ENCODE data around the gene MMP2. TPM values are rescaled to one million over a fixed set of nuclear protein-coding genes. Genes with fewer than 3 reads are reported as not detected.

Gene MMP2
- total RNA-seq, 1 experiment from 2014 or later, result 1.5 TPM

DNA sequence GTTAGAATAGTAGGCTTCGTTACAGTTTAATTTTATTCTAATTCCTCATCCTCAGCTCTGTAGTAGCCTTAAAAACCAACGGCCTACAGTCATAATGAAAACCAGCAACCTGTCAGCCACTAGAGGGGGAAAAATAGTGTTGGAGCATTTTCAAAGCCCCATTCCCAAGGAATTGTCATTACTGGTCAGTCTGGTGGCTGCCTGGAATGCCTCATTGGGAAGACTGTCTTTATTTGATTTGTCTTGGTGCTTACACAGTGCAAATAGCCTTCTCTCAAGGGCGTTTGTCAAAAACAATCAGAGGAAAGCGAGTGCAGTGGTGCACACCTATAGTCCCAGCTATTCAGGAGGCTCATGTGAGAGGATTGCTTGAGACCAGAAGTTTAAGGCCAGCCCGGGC is 34.6 kb downstream of the MMP2 start:
- TF ChIP-seq CEBPB (IDR thresholded peaks at IDR 0.05; ENCODE audit: low read depth), result no peak
- no peak for TF ChIP-seq ZBTB33 (IDR thresholded peaks at IDR 0.05; ENCODE audit: extremely low read depth, insufficient replicate concordance, low read length)
- TF ChIP-seq, protein P1, sequence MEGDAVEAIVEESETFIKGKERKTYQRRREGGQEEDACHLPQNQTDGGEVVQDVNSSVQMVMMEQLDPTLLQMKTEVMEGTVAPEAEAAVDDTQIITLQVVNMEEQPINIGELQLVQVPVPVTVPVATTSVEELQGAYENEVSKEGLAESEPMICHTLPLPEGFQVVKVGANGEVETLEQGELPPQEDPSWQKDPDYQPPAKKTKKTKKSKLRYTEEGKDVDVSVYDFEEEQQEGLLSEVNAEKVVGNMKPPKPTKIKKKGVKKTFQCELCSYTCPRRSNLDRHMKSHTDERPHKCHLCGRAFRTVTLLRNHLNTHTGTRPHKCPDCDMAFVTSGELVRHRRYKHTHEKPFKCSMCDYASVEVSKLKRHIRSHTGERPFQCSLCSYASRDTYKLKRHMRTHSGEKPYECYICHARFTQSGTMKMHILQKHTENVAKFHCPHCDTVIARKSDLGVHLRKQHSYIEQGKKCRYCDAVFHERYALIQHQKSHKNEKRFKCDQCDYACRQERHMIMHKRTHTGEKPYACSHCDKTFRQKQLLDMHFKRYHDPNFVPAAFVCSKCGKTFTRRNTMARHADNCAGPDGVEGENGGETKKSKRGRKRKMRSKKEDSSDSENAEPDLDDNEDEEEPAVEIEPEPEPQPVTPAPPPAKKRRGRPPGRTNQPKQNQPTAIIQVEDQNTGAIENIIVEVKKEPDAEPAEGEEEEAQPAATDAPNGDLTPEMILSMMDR (IDR thresholded peaks at IDR 0.05 in 2 of 3, conservative IDR thresholded peaks at IDR 0.05 in 1 of 3; ENCODE audit: borderline replicate concordance in 1 of 3, insufficient read depth in 1 of 3, low read depth in 2 of 3, low read length in 2 of 3), result peak in 1 of 3 experiments; percentile 30; a peak in 2 of 6 replicates
- no peaks in the 10 kb centered on the region for H3K27me3 ChIP-seq (ENCODE audit: insufficient read depth, low read length)
- DNase-seq (ENCODE audit: low read depth, low spot score), result no peak
- no peak overlapping the region for H3K27ac ChIP-seq (ENCODE audit: low read depth, low read length)
- no peaks in the 10 kb centered on the region for H3K36me3 ChIP-seq (ENCODE audit: control insufficient read depth in 1 of 2, insufficient read depth in 2 of 2, low read length in 2 of 2)
- no peak for ATAC-seq
- H3K9ac ChIP-seq (ENCODE audit: low read length), result no peak overlapping the region
- intact Hi-C loops (cut with micrococcal nuclease), result loop anchor here (10.0 kb wide), 1 partner anchor 219 kb away; no protein-coding TSS in a partner anchor
- no peaks in the 10 kb centered on the region for H4K20me1 ChIP-seq (ENCODE audit: insufficient read depth)
- no TSS peak for BruUV-seq (replicated peaks)
- no peak overlapping the region for H3K4me3 ChIP-seq (replicated peaks in 1 of 2; ENCODE audit: low read depth in 1 of 2, low read length in 2 of 2)
- POLR2A ChIA-PET, result no interaction called here
- no peak overlapping the region for H2AFZ ChIP-seq (ENCODE audit: low read depth, low read length, poor library complexity, severe bottlenecking)
- peaks cover 3 to 12% of the 10 kb centered on the region in 2 experiments; a peak in 3 of 4 replicates for H3K4me1 ChIP-seq (ENCODE audit: control insufficient read depth in 1 of 2, insufficient read depth in 2 of 2, low read length in 2 of 2)
- H3K9me2 ChIP-seq (ENCODE audit: insufficient read depth), result no peaks in the 10 kb centered on the region
- 0 out of 2 replicates have a peak, but pooled peaks cover 2% of the 10 kb centered on the region for H3K79me2 ChIP-seq (ENCODE audit: insufficient read depth, low read length)
- CTCF ChIA-PET, result no interaction called here
- peaks cover 5 to 7% of the 10 kb centered on the region in 2 experiments; a peak in 3 of 4 replicates for H3K9me3 ChIP-seq (ENCODE audit: control insufficient read depth in 1 of 2, insufficient read depth in 1 of 2, low read depth in 1 of 2, low read length in 2 of 2)
- RAD21 ChIA-PET (ENCODE audit: low non-redundant PET in 1 of 2, low total read pairs in 2 of 2, uncharacterized antibody in 2 of 2, unreplicated experiment in 2 of 2), result no interaction called here
- H3K4me2 ChIP-seq (ENCODE audit: low read length), result no peak overlapping the region

- no peak for DNase-seq (ENCODE audit: low read depth, low spot score)
- TF ChIP-seq YY1 (IDR thresholded peaks at IDR 0.05; ENCODE audit: extremely low read depth, insufficient replicate concordance, low read depth, low read length) (no peak), CBX3 (IDR thresholded peaks at IDR 0.05; ENCODE audit: low read depth) (no peak), EZH2 (IDR thresholded peaks at IDR 0.05) (no peak), ZNF274 (IDR thresholded peaks at IDR 0.05; ENCODE audit: low read depth, low read length) (no peak), REST (IDR thresholded peaks at IDR 0.05; ENCODE audit: low read depth) (no peak)
- H3K79me2 ChIP-seq (ENCODE audit: insufficient read depth, low read length), result no peaks in the 10 kb centered on the region
- intact Hi-C loops (cut with micrococcal nuclease), result loop anchor here (10.0 kb wide), 1 partner anchor 220 kb away; no protein-coding TSS in a partner anchor
- H3K27me3 ChIP-seq (ENCODE audit: insufficient read depth, low read length), result no peaks in the 10 kb centered on the region
- RAD21 ChIA-PET (ENCODE audit: low non-redundant PET in 1 of 2, low total read pairs in 2 of 2, uncharacterized antibody in 2 of 2, unreplicated experiment in 2 of 2), result no interaction called here
- CTCF ChIA-PET, result interaction anchor here (1.2 kb wide), 1 partner anchor 50 kb away, joined by 3 read pairs; no protein-coding TSS in a partner anchor
- no peaks in the 10 kb centered on the region for H4K20me1 ChIP-seq (ENCODE audit: insufficient read depth)
- H2AFZ ChIP-seq (ENCODE audit: low read depth, low read length, poor library complexity, severe bottlenecking), result no peak overlapping the region
- peaks cover under 1% of the 10 kb centered on the region in 2 experiments; a peak in 2 of 4 replicates for H3K4me1 ChIP-seq (ENCODE audit: control insufficient read depth in 1 of 2, insufficient read depth in 2 of 2, low read length in 2 of 2)
- H3K36me3 ChIP-seq (ENCODE audit: control insufficient read depth in 1 of 2, insufficient read depth in 2 of 2, low read length in 2 of 2), result no peaks in the 10 kb centered on the region
- H3K27ac ChIP-seq (ENCODE audit: low read depth, low read length), result no peak overlapping the region
- BruUV-seq (replicated peaks), result no TSS peak
- no peak for ATAC-seq
- no peaks in the 10 kb centered on the region for H3K9me2 ChIP-seq (ENCODE audit: insufficient read depth)
- no peak overlapping the region for H3K4me2 ChIP-seq (ENCODE audit: low read length)
- no peak overlapping the region for H3K9ac ChIP-seq (ENCODE audit: low read length)
- no peak overlapping the region for H3K4me3 ChIP-seq (replicated peaks in 1 of 2; ENCODE audit: low read depth in 1 of 2, low read length in 2 of 2)
- peaks cover 5 to 7% of the 10 kb centered on the region in 2 experiments; a peak in 3 of 4 replicates for H3K9me3 ChIP-seq (ENCODE audit: control insufficient read depth in 1 of 2, insufficient read depth in 1 of 2, low read depth in 1 of 2, low read length in 2 of 2)
- POLR2A ChIA-PET, result no interaction called here
Observed at GRCh38 chr16:55515111-55515510, 36.1 kb downstream of the MMP2 start.
